NCI-H187 treated with DMSO at 0.1 percent for 48 hours (cell line): ENCODE measurements around the gene UBE2E2.

Experiments used
- DNase-seq: peaks from one replicate; lab custom pipeline; 2025; lab: John Stamatoyannopoulos, UW

UBE2E2 gene

DNA sequence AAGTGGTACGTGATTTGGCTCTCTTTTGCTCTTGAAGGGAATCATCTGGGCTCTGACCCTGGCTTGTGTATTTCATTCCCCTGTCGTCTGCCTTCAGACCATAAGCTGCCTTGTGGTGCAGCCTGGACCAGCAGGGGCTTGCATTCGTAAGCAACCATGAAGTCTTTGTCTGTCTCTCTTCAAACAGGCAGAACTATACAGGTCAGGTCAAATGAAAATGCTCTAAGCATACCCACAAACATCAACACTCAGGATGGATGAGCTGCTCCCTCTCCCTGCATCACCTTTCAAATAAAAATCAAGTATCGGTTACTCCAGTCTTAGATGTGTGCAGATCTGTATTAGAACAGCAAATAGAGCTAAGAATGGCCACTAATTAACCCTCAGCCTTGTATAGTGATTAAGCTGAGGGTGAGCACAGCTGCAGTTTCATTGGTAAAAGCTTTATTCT lies 334.0 kb downstream of the UBE2E2 start:
- no peak for DNase-seq

DNA sequence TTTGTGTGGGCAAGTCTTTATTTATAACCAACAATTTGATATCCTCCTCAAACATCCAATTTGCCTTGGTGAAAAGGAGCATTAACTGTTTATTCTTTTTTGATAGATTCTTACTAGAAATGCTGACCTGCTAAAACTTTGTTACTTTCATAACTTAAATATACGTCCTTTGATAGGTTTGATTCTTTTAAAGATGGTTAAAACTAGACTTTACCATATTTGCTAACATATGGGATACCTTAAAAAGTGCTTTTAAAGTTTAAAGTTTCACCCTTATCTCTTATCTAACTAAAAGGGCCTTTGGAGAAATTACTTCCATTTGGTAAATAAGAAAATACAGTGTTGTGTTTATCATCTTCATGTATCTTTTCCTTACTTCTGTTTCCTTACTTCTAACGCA lies 336.1 kb downstream of the UBE2E2 start:
- no peak for DNase-seq

DNA sequence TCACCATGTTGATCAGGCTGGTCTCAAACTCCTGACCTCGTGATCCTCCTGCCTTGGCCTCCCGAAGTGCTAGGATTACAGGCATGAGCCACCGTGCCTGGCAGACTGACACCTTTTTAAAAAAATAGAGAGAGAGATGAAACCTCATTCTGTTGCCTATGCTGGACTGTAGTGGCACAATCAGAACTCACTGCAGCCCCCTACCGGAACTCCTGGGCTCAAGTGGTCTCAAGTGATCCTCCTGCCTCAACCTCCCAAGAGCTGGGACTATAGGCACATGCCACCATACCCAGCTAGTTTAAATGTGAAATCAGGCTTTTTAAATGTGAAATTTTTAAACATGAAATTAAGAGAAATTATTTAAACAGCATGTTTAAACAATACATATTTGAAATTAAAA lies 337.5 kb downstream of the UBE2E2 start:
- DNase-seq = no peak

DNA sequence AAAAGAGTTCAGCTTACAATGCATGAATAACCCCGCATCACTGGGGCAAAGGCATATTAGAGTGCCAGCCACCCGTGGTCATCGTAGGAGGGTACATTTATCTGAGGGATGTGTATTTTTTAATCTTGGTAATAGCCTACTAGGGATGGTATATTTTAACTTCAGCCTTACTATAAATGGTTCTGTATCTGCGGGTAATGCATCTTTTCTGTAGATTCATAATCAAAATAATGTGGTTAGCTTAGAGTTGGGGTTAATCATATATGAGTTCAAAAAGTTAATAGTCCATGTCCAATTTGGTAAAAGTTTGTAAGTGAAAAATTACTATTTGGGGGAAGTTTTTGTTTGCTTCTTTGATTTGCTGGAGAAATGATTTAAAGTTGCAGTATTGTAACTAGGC lies 339.0 kb downstream of the UBE2E2 start:
- no peak for DNase-seq

DNA sequence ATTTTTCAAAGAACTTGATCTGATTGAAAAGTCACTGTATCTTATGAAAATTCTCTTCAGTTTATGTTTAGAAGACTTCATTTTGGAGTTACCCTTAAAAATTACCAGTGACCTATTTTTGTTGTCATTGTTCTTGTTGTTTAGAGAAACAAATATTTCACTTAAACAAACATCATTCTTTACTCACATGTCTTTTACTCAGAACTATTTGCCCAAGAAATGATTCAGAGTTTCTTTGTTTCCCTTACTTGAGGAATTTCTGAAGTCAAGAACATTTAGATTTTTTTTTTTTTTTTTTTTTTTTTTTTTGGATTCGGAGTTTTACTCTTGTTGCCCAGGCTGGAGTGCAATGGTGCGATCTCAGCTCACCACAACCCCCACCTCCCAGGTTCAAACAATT lies 343.1 kb downstream of the UBE2E2 start:
- DNase-seq = no peak

DNA sequence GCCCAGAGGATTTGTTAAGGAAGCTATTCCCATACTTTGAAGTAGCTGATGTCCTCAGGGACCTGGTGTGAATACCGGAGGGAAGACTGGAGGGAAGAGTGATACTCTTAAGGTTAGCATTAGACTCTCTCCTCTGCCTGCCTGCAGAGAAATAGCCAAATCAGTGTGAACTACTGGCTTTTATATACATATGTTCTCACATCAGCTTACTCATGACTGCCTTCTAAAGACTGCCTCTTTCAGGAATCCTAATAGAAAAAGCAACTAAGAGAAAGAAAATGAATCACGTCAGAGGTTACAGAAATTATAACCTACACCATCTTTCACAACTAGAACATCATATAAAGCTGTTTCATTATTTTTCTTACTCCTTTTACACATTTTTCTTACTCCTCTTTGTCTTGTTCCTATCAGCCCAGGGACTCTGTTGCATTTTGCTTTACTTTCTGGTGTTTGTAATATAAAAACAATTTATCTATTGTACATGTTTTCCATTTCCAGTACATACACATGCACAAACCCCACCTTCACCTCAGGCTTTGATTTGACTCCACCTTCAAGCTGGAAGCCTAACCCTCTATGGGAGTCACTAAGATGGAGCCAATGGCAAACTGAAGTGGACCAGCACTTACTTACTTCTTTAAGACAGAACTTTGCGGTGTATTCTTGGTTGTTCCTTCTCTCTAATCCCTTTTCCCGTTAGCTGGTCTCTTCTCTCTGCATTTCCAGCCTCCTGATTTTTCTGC lies 345.0 kb downstream of the UBE2E2 start:
- DNase-seq = no peak

DNA sequence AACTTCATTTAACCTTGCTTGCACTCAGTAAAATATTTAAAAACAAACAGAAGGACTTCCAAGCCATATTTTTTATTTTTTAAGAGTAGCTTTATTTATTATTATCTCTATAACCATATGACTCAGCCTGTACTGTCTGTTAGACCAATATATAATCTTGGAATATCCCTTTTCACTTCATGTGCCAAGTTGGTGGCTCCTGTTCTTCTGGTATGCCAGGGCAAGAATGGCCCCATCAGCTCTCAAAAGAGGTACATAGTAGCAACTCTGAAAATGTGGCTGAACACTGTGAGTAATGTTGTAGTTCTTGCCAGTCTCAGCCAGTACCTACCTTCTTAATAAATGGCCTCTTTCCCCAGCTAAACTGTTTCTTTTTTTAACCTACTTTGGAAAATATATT lies 345.6 kb downstream of the UBE2E2 start:
- DNase-seq = no peak

DNA sequence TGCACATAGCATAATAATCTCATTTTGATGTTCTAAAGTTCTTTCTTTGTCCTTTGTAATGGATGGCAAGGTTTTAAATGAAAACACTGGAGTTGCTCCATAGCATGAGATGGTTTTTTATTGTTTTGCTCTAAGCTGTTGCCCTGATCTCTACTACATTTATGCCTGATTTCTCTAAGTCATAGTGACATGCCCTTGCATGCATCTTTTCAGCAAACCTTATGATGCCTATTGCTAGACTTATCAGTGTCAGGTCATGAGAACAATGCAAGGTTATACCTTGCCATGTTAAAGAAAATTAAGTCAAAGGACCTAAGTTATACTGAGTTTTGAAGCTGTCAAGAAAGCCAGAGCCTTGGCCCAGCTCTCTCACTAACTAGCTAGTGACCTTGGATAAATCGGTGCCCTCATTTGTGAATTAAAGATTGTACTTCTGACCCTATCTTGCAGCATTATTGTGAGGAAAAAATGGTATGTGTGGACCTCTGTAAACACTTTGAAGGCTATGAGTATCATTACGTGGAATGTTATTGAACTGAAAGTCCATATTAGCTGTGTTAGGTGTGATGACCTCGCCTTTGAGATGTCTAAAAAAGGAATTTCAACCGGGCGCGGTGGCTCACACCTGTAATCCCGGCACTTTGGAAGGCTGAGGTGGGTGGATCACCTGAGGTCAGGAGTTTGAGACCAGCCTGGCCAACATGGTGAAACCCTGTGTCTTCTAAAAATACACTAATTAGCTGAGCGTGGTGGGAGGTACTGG lies 346.2 kb downstream of the UBE2E2 start:
- no peak for DNase-seq

DNA sequence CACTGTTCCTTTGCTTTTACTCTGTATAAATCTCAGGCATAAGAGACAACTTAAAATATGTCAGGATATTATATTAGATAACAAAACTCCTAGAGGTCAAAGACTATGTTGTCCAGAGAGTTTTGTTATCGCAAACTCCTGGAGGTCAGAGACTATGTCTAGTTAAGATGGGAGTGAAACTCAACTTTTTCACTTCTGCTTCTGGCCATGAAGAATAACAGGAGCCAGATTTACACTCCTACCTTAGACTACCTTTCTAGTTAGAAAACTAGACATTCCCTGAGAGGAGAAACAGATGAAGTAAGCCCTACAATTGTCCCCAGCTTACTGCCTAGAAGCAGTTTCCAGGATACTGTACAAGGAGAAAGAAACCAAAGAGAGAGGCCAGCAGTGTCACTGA lies 347.3 kb downstream of the UBE2E2 start:
- DNase-seq = no peak

DNA sequence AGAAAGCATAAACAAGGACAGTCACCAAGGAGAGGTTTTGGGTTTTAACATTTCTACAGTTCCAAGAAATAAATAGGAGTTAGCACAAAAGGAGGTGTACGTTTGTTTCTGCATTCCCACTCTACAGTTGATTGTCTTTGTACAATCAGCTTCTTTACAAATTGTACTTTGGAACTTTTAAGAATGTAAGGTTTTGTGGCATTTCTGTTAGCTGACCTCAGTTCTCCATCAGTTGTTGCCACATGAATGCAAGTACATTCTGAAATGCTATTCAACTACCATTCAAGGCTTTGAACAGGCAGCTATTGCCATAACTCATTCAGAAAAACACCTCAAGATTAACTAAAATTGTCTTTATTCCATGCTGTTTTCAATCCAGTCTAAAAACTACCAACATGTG lies 349.4 kb downstream of the UBE2E2 start:
- DNase-seq = no peak

DNA sequence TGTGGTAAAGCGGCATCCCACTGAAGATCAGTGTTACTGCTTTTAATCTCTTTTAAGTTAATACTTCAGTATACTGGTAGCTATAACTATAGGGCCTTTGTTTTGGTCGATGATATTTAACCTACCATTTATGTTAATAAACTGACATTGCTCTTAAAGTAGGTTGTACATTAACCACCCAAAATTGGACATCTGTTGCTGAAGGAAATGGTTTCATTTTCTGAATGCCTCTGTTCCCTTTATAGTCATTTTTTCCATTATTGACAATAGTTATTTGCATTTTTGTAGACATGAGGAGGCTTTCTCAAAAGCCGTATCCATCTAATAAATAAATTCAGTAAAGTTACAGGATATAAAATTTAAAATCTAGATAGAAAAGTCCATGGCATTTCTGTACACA lies 350.2 kb downstream of the UBE2E2 start:
- DNase-seq = no peak

DNA sequence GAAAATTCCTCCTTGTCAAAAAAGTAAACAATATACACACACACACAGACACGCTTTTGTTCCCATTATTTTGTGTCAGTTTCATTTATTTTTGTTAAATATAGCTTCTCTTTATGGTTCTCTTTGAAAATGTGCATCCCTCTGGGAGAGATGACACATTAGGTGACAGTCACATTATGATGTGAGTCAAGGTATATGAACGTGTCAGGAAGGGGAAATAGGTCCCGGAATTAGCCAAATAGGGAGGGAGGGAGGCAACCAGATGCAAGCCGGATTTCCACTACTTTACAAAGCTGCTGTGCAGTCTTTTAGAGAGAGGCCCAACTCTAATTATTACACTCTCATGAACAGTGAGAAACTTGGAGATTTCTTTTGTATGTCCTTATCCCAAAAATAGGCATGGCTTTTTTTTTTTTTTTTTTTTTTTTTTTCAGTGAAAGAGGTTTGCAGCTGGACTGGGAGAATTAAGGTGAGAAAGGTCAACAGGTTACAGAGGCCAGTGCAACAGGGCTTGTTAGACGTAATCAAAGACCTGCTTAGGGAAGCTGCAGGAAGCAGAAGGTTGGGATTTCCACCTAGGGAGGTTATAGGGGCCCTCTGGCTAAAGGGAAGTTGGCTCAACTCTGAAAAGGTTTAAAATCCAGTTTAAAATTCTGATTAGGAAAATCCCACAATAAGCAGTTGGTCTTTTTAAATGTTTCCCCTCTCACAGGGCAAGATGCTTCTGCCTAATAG lies 362.1 kb downstream of the UBE2E2 start:
- no peak for DNase-seq

DNA sequence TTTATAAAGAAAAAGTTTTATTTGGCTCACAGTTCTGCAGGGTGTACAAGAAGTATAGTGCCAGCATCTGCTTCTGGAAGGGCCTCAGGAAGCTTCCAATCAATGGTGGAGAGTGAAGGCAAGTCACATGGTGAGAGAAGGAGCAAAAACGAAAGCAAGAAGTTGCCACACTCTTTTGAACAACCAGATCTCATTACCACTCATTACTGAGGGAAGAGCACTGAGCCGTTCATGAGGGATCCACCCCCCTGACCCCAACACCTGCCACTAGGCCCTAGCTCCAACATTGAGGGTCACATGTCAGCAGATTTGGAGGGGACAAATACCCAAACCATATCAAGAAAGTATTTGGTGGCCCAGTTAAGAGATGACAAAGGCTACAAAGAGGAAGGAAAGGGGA lies 363.4 kb downstream of the UBE2E2 start:
- no peak for DNase-seq

DNA sequence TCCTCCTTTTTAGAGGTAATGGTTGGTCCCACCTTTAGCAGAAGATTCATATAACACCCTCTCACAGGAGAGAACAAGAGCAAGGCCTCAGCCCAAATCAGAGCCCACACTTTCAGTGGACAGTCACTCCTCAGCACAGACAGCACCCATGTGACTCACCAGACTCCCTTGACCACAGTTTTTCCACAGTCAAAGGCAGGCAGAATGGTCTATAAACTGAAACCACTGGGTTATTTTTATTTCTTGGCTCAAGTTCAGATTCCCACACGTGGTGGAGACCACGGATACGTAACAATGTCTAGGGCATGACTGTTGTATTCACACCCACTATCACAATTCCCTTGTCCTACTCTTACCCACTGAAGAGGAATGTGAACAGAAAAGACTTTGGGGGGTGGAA lies 364.8 kb downstream of the UBE2E2 start:
- no peak for DNase-seq

DNA sequence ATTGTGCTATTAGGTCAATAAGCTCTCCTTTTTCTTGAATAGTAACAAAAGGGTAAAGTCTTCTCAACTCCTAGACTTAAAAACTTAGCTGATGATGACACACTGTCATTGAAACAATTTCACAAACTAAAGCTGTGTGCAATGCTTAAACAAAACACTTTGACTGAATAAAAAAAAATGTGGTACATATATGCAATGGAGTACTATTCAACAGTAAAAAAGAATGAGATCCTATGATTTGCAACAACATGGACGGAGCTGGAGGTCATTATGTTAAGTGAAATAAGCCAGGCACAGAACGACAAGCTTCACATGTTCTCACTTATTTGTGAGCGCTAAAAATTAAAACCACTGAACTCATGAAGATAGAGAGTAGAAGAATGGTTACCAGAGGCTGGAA lies 370.7 kb downstream of the UBE2E2 start:
- no peak for DNase-seq

DNA sequence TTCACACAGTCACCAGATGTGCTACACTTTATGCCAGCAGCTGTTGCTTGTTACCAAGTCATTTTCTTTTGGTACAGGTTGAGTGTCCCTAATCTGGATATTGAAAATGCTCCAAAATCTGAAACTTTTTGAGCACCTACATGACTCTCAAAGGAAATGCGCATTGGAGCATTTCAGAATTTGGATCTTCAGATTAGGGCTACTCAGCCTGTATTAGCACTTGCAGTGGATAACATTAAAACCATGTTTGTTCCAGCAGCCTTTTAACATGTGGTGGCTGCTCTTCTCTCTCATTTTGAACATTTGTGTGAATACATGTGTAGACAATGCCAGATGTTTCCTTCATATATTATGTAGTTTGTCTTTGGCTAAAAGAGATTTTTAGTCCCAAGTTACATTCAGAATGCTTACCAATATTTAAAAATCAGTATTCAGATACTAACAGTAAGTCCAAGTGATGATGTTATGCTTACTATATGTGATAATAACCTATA lies 371.7 kb downstream of the UBE2E2 start:
- no peak for DNase-seq

DNA sequence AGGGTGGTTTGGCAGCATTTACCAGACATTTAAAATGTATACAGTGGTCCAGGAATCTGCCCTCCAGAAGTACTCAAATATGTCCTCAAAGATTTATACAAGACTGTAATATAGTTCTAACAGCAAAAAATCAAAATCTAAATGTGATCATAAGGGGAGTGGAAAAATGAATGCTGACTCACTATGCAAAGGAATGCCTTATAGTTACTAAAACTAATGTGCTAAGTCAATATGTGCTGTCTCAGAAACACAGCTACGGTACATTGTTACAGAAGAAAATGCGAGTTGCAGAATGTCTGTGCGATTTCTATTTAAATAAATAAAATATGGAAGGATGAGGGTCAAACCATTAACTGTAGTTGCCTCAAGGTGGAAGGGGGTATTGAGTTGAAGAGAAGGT lies 372.6 kb downstream of the UBE2E2 start:
- DNase-seq = no peak

DNA sequence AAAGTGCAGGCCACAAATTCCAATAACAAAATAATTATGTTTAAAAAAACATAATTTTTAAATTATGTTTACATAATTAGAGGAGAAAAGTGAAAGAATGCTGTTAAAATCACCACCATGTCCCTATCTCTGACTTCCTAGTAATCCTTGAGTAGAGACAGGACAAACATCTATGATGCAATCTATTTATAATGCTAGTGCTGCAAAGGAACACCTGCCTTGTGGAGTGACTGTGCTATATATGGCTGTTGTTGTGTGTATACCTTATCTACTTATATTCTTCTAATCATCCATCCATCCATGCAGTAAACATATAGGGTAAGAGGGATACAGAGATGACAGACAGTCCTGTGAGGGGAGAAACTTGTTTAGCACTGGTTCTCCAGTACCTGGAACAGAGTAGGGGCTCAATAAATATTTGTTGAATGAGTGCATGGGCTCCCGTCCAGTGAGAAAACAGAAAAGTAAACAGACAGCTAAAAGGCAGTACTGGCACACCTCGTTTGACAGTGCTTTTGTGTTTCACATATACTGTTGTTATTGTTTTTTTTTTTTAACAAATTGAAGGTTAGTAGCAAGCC lies 373.3 kb downstream of the UBE2E2 start:
- no peak for DNase-seq

DNA sequence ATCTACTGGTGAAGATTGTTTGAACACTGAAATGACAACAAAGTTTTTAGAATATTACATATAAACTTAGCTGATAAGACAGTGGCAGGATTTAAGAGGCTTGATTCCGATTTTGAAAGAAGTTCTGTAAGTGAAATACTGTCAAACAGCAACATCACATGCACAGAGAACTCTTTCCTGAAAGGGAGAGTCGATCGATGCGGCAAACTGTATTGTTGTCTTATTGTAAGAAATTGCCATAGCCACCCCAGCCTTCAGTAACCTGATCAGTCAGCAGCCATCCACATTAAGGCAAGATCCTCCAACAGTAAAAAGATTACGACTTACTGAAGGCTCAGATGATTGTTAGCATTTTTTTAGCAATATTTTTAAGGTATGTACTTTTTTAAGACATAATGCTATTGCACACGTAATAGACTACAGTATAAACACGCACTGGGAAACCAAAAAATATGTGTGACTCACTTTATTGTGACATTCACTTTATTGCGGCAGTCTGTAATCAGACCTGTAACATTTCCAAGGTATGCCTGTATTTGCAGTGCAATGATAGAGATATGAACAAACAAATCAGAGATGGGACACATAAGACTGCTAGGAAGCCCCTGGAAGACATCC lies 377.1 kb downstream of the UBE2E2 start:
- DNase-seq = no peak

DNA sequence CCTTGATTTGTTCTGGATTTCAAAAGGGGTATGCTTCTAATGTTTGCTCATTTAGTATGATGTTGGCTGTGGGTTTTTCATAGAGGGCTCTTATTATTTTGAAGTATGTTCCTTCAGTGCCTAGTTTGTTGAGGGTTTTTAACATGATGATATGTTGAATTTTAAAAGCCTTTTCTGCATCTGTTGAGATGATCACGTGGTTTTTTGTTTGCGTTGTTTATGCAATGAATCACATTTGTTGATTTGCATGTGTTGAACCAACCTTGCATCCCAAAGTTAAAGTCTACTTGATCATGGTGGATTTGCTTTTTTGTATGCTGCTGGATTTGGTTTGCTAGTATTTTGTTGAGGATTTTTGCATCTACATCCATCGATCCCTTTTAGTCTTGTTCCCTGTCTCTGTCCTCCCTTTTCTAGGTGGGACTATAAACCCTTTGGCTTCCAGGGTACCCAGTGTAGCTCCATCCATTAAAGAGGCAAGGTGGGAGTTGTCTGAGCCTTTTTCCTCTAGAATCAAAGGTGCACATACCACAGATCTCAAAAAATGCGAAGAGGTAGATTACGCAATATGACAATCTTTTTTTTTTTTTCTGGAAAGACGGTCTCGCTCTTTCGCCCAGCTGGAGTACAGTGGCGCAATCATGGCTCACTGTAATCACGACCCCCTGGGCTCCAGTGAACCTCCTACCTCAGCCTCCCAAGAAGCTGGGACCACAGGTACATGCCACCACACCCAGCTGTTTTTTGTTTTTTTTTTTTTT lies 381.0 kb downstream of the UBE2E2 start:
- no peak for DNase-seq

DNA sequence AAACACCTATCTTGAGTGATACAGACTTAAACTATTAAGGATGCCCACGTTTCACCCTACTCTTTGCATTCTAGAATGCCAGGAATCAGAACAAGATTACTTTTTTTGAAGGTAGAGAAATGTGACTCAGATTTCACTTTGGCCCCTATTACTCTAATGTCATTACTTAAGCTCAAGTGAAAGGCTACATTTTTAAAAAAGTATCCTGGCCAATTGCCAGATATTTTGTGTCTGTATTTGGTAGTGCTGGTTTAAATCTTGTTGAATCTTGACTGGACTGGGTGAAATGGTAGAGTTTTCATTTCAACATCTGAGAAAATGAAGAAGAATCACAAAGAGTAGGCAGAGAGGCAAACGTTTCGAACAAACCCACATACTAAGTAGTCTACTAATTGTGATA lies 384.4 kb downstream of the UBE2E2 start:
- DNase-seq = no peak
